K562 (cell line): ENCODE results near the gene GRPR. TPM values are rescaled to one million over a fixed set of nuclear protein-coding genes. Genes with fewer than 3 reads are reported as not detected.
A peak's percentile ranks its signal among the peaks of the same experiment; 100 is the strongest.

ENCODE experiments used
- CBX3 ChIP-seq, 2 experiments: IDR thresholded peaks; 1 replicate in 1 of 2; 2 replicates in 1 of 2; pipeline ENCODE4 v1.6.1; 2012; ENCODE audit warnings: inconsistent platforms in 2 of 2, low read length in 2 of 2, borderline replicate concordance in 1 of 2, control low read depth in 1 of 2
- JUNB ChIP-seq: fragments of 450-650 bp; formaldehyde crosslinking; conservative IDR thresholded peaks from 2 replicates; pipeline ENCODE4 v1.4.0; 2020; ENCODE audit warnings: mild to moderate bottlenecking
- MAFK ChIP-seq: IDR thresholded peaks from 2 replicates; pipeline ENCODE4 v1.6.1; 2011; ENCODE audit warnings: low read length, improper control_type of control experiment
- MEIS2 ChIP-seq: fragments of 450-650 bp; IDR thresholded peaks from 2 replicates; pipeline ENCODE4 v1.6.1; 2014; ENCODE audit warnings: mild to moderate bottlenecking; ENCODE audit not compliant: partially characterized antibody
- NFE2 ChIP-seq: IDR thresholded peaks from 2 replicates; pipeline ENCODE4 v1.6.1; 2014; ENCODE audit warnings: antibody characterized with exemption, low read depth
- NFYB ChIP-seq: IDR thresholded peaks from 2 replicates; pipeline ENCODE4 v1.6.1; 2011; ENCODE audit warnings: mild to moderate bottlenecking, moderate library complexity; ENCODE audit not compliant: insufficient read length; ENCODE audit errors: extremely low read depth
- SRF ChIP-seq, 2 experiments: fragments of 250-450, 450-650 bp in 1 of 2; sonication (Bioruptor Pico) in 1 of 2; sonication (generic) in 1 of 2; formaldehyde crosslinking; IDR thresholded peaks; 2 replicates each; pipeline versions ENCODE4 v1.5.0 to v1.5.1; 2020 to 2022; ENCODE audit warnings: mild to moderate bottlenecking in 1 of 2, missing genetic modification reagents in 1 of 2
- THRAP3 ChIP-seq: fragments of 450-650 bp; IDR thresholded peaks from 2 replicates; pipeline ENCODE4 v1.6.1; 2016; ENCODE audit warnings: mild to moderate bottlenecking, inconsistent platforms, borderline replicate concordance
- ZNF408 ChIP-seq: fragments of 250-450 bp; sonication (Bioruptor Pico); IDR thresholded peaks from 2 replicates; pipeline ENCODE4 v1.4.0; 2020; ENCODE audit warnings: low read depth, mild to moderate bottlenecking, moderate library complexity
- ZNF717 ChIP-seq: fragments of 250-450 bp; sonication (Bioruptor Pico); IDR thresholded peaks from 2 replicates; pipeline ENCODE4 v1.5.0; 2021
- ZSCAN29 ChIP-seq: fragments of 450-650 bp; IDR thresholded peaks from 2 replicates; pipeline ENCODE4 v1.6.1; 2017
- polyA plus RNA-seq, 8 experiments: library from polyadenylated mRNA; depleted of rRNA in 4 of 8; stranded (reverse) in 5 of 8; unstranded in 3 of 8; fragments of >200 nt; fragmentation: Nextera tagmentation in 2 of 8; fragmentation: Illumina TruSeq in 1 of 8; extraction: Ambion mirVana in 2 of 8; extraction: Trizol in 1 of 8; gene quantifications; 2 replicates each; pipeline versions ENCODE4 v1.2.1 to v1.2.3, GENCODE V29; 2011 to 2014; ENCODE audit warnings: inconsistent platforms in 1 of 8, missing spikeins in 1 of 8
- total RNA-seq, 7 experiments: library from RNA; depleted of rRNA in 6 of 7; stranded (reverse); fragments of >200 nt in 6 of 7; fragmentation: Illumina TruSeq in 2 of 7; extraction: Trizol in 2 of 7; gene quantifications; 2 replicates each; pipeline versions ENCODE4 v1.2.1 to v1.2.3, GENCODE V29; 2011 to 2021; ENCODE audit warnings: low replicate concordance in 1 of 7
- TF ChIP-seq, protein P1 (sequence below), 2 experiments: fragments of 450-650 bp; IDR thresholded peaks; 2 replicates each; pipeline ENCODE4 v1.6.1; 2016; ENCODE audit warnings: mild to moderate bottlenecking in 2 of 2, borderline replicate concordance in 1 of 2, low read depth in 1 of 2, moderate library complexity in 1 of 2
- TF ChIP-seq, protein P2 (sequence below): fragments of 250-450 bp; sonication (Bioruptor Pico); IDR thresholded peaks from 2 replicates; pipeline ENCODE4 v1.8.0; 2021; ENCODE audit warnings: moderate library complexity, mild to moderate bottlenecking, inconsistent platforms
- TF ChIP-seq, protein P3 (sequence below): IDR thresholded peaks from 3 replicates; pipeline ENCODE4 v1.6.1; 2011; ENCODE audit warnings: borderline replicate concordance, mild to moderate bottlenecking, moderate library complexity; ENCODE audit not compliant: insufficient read length; ENCODE audit errors: extremely low read depth
- TF ChIP-seq, protein P4 (sequence below): fragments of 250-450 bp; sonication (Bioruptor Pico); IDR thresholded peaks from 2 replicates; pipeline ENCODE4 v1.5.0; 2021; ENCODE audit warnings: mild to moderate bottlenecking, borderline replicate concordance

The GRPR gene
- total and polyA plus RNA-seq, 9 of the 15 experiments (the other 6 are each of a cell fraction or from before 2014, with no cell fraction given) = 0.06 to 0.11 TPM; not detected in 7

GRCh38 chrX:16120431-16120830 lies 2.9 kb upstream of the GRPR start (continued):
- TF ChIP-seq, protein P1, sequence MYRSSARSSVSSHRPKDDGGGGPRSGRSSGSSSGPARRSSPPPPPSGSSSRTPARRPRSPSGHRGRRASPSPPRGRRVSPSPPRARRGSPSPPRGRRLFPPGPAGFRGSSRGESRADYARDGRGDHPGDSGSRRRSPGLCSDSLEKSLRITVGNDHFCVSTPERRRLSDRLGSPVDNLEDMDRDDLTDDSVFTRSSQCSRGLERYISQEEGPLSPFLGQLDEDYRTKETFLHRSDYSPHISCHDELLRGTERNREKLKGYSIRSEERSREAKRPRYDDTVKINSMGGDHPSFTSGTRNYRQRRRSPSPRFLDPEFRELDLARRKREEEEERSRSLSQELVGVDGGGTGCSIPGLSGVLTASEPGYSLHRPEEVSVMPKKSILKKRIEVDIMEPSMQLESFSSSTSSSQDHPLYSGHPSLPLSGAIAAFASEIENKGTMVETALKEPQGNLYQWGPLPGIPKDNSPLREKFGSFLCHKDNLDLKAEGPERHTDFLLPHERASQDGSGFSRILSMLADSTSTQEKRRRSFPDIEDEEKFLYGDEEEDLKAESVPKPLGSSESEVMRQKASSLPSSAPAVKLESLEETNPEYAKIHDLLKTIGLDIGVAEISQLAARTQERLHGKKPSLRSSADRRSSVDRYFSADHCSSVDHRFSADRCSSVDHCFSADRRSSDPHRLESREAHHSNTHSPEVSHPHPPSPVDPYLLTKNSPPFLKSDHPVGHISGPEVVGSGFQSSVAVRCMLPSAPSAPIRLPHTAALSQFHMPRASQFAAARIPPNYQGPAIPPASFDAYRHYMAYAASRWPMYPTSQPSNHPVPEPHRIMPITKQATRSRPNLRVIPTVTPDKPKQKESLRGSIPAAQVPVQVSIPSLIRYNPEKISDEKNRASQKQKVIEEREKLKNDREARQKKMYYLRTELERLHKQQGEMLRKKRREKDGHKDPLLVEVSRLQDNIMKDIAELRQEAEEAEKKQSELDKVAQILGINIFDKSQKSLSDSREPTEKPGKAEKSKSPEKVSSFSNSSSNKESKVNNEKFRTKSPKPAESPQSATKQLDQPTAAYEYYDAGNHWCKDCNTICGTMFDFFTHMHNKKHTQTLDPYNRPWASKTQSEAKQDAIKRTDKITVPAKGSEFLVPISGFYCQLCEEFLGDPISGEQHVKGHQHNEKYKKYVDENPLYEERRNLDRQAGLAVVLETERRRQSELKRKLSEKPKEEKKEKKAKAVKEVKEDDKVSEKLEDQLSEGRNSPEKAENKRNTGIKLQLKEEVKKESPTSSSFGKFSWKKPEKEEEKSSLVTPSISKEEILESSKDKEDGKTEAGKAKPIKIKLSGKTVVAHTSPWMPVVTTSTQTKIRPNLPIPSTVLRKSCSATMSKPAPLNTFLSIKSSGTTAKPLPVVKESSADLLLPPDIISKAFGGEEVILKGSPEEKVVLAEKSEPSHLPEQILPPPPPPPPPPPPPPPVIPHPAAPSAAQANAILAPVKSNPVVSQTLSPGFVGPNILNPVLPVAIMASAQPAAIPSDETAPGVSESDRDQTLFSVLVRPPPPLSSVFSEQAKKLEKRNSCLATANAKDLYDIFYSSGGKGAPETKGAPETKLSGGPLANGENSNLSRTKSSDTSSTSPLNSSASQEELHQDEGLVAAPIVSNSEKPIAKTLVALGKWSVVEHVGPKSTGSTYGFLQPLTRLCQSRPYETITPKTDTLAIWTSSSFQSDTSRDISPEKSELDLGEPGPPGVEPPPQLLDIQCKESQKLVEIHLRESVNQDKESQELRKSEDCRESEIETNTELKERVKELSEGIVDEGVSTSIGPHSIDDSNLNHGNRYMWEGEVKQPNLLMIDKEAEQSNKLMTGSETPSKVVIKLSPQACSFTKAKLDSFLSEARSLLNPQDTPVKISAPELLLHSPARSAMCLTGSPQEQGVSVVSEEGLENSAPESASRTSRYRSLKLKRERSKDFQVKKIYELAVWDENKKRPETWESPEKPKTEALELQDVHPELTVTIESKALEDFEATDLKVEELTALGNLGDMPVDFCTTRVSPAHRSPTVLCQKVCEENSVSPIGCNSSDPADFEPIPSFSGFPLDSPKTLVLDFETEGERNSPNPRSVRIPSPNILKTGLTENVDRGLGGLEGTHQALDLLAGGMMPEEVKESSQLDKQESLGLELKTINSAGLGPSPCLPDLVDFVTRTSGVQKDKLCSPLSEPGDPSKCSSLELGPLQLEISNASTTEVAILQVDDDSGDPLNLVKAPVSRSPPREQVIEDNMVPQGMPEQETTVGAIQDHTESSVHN (IDR thresholded peaks at IDR 0.05; ENCODE audit: borderline replicate concordance in 1 of 2, low read depth in 1 of 2) = no peak
- no peak for TF ChIP-seq ZNF408 (CRISPR knock-in tag)
- TF ChIP-seq, protein P2, sequence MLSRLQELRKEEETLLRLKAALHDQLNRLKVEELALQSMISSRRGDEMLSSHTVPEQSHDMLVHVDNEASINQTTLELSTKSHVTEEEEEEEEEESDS = no peak
- no peak for TF ChIP-seq SRF (CRISPR knock-in tag; IDR thresholded peaks at IDR 0.05)
- TF ChIP-seq NFYB = no peak
- TF ChIP-seq, protein P3, sequence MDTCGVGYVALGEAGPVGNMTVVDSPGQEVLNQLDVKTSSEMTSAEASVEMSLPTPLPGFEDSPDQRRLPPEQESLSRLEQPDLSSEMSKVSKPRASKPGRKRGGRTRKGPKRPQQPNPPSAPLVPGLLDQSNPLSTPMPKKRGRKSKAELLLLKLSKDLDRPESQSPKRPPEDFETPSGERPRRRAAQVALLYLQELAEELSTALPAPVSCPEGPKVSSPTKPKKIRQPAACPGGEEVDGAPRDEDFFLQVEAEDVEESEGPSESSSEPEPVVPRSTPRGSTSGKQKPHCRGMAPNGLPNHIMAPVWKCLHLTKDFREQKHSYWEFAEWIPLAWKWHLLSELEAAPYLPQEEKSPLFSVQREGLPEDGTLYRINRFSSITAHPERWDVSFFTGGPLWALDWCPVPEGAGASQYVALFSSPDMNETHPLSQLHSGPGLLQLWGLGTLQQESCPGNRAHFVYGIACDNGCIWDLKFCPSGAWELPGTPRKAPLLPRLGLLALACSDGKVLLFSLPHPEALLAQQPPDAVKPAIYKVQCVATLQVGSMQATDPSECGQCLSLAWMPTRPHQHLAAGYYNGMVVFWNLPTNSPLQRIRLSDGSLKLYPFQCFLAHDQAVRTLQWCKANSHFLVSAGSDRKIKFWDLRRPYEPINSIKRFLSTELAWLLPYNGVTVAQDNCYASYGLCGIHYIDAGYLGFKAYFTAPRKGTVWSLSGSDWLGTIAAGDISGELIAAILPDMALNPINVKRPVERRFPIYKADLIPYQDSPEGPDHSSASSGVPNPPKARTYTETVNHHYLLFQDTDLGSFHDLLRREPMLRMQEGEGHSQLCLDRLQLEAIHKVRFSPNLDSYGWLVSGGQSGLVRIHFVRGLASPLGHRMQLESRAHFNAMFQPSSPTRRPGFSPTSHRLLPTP = no peak
- TF ChIP-seq CBX3 (IDR thresholded peaks at IDR 0.05; ENCODE audit: borderline replicate concordance in 1 of 2, low read length in 2 of 2) = no peak
- no peak for TF ChIP-seq JUNB (CRISPR knock-in tag)
- TF ChIP-seq, protein P4, sequence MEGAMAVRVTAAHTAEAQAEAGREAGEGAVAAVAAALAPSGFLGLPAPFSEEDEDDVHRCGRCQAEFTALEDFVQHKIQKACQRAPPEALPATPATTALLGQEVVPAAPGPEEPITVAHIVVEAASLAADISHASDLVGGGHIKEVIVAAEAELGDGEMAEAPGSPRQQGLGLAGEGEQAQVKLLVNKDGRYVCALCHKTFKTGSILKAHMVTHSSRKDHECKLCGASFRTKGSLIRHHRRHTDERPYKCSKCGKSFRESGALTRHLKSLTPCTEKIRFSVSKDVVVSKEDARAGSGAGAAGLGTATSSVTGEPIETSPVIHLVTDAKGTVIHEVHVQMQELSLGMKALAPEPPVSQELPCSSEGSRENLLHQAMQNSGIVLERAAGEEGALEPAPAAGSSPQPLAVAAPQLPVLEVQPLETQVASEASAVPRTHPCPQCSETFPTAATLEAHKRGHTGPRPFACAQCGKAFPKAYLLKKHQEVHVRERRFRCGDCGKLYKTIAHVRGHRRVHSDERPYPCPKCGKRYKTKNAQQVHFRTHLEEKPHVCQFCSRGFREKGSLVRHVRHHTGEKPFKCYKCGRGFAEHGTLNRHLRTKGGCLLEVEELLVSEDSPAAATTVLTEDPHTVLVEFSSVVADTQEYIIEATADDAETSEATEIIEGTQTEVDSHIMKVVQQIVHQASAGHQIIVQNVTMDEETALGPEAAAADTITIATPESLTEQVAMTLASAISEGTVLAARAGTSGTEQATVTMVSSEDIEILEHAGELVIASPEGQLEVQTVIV (CRISPR knock-in tag) = no peak
- peak; percentile 82 for TF ChIP-seq NFE2
- no peak for TF ChIP-seq MEIS2
- no peak for TF ChIP-seq ZSCAN29
- TF ChIP-seq THRAP3 = no peak
- TF ChIP-seq ZNF717 (CRISPR knock-in tag) = no peak
- TF ChIP-seq MAFK = peak; percentile 63; the same call in 1 of the 2 replicates
